Measurements from ENCODE around the gene GPR183.
A peak's percentile ranks its signal among the peaks of the same experiment; 100 is the strongest.

GPR183 gene

DNA sequence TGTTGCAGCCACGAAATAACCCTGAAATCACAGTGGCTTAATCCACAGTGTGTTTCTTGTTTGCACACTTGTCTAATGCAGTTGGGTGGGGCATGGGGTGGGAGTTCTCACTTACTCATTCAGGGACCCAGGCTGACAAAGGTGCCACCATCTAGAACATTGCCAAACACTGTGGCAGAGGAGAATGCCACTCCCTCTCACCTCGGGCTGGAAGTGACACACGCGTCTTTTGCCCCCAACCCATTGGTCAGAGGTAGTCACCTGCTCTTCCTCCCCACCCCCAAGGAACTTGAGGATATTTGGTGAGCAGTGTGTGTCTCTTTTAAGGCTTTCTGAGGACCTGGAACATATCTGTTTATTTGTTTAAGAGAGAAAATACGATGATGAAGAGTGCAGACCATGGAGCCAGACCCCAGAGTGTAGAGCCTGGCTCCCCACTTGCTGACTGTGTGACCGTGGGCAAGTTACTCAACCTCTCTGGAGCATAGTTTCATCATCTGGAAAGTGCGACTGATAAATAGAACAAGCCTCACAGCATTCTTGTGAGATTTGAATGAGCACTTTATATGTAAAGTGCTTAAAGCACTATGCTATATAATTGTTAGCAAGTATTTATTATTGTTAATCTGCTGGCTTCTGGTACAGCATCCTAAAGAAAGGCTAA is 17.4 kb downstream of the GPR183 start:
- DNase-seq, result no peak

GRCh38 chr13:99289271-99289670 is 17.9 kb downstream of the GPR183 start:
- no peak for DNase-seq

DNA sequence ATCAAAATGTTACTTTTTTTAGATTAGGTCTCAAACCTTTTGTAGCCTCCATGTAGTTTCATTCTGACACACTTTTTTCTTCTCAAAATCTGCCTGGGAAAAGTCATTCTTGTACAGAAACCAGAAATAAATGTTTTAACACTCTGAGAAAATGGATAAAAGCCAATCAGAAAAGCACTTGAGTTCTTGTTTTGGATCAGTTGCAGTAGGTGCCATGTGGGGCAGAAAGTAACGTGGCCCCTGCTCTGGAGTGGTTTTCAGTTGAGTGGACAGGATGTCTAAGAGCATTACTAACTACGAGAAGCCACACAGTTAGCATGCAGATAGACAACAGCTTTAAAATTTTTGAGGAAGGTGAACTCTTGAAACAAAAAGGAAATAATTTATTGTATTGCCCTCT is 19.1 kb downstream of the GPR183 start:
- DNase-seq, result no peak

DNA sequence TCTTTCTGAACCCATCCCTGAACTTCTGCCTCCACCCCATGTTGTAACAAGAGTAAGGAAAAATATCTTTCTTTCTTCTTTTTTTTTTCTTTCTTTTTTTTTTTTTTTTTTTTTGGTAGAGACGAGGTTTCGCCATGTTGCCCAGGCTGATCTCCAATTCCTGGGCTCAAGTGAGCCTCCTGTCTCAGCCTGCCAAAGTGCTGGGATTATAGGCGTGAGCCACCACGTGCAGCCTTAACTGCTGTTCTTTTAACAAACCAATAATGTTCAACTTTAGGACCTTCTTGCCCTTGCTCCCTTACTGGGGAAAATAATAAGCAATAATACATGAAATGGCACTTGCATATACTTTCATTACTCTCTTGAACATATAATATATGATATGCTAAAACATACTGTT is 19.6 kb downstream of the GPR183 start:
- no peak for DNase-seq

DNA sequence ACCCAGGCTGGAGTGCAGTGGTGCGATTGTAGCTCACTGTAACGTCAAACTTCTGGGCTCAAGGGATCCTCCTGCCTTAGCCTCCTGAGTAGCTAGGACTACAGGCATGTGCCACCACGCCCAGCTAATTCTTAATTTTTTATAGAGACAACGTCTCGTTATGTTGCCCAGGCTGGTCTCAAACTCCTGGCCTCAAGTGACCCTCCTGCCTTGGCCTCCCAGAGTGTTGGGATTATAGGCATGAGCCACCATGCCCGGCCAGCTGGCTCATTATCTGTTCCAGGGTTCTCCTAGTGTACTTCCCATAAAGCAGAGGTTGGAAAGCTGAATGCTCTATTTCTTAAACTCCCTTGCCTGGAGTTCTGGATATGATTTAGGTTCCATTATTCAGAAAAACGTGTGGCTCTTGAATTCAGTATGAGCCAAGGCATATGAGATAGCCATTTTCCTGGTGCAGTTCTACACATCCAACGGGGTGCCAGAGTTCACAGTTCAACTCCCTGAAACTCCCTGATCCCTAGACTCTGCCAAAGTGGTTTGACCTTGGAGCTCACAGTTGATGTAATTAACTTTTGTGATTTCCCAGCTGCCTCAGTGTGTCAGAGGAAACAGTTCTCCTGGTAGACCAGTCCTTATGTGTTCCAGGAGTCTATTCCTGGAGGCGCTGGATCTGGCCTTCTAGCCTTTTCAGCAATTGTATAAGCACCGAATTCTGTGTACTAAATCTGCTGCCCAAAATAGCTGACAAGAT is 21.6 kb downstream of the GPR183 start:
- DNase-seq, result no peak

DNA sequence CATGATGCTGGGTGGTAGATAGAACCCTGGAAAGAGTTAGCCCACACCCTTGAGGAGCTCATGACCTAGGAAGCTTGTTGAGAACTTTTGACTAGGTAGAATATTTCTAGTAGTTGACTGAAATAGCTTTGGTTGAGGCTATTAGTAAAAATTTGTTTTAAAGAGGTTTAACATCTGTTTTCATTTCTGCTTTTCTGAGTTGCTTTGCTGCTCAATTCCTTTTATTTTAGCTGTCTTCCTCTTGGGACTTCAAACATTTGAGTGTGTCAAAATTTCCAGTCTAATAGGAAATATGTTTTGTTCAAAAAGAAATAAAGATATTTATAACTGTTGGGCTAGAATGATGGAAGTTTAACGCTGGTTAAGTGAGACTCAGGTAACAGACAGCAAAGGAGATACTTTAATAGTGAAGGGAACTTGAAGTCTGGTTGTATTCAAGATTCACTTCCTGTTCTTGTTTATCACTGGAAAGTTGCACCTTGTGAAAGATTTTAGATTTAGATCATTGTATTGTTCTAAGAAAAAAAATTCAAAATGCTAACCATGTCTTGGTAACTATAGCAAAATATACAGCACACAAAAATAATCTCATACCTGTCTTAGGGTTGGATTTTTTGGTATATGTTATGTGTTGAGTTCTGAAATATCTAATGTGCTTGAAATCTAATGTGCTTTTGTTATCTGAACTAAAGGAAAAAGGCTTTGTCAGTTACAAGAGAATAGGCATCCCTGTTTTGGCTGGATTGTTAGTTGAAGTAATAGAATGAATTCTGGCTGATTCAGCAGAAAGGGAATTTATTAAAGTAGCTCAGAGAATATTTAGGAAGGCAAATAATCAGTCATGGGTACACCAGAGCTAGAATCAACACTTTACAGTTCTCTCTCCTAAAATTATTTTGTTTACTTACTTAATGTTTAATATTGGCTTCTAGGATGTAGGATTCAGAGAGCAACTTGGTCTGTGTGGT is 24.7 kb downstream of the GPR183 start:
- DNase-seq, result no peak

DNA sequence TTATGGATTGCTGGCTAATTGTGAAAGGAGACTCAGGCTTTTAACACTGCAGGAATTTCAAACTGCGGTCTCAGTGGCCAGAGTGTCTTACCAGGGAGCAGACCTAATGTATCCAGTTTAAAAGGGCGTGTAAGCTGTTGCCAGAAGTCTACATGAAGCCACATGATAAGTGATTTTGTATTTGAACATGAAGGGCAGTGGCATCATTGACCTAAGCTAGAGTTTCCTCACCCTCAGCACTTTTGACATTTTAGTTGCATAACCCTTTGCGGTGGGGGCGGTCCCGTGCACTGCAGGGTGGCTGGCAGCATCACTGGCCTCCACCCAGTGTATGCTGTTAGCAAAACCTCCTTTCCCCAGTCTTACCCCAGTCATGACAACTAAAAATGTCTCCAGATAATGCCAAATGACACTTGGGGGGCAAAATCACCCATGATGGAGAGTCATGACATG is 25.4 kb downstream of the GPR183 start:
- peak; percentile 68 for DNase-seq

- DNase-seq, result peak; percentile 39
Observed at GRCh38 chr13:99280166-99280565, 27.0 kb downstream of the GPR183 start.

GRCh38 chr13:99279637-99280036 is 27.6 kb downstream of the GPR183 start:
- no peak for DNase-seq

- DNase-seq, result no peak
Observed at GRCh38 chr13:99278843-99279242, 28.4 kb downstream of the GPR183 start.

DNA sequence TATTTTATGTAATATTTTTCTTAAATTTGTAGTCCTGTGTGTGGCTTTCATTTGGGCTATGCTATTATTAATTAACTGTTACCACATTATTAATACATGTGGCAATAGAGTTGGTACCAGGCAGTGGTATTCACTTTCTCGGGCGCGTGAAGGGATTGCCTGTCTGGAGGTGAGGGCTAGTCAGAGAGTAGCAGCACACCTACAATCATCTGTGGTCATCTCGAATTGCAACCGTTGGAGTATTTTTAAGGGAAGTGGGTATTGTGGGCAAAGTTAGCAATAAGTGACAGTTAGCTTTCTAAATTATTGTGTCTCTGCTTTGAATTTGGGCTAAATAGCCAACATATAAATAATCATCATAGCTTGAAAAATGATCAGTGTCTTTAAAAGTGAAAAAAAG is 29.0 kb downstream of the GPR183 start:
- DNase-seq, result no peak

GRCh38 chr13:99277629-99278028 is 29.6 kb downstream of the GPR183 start:
- peak; percentile 89 for DNase-seq

DNA sequence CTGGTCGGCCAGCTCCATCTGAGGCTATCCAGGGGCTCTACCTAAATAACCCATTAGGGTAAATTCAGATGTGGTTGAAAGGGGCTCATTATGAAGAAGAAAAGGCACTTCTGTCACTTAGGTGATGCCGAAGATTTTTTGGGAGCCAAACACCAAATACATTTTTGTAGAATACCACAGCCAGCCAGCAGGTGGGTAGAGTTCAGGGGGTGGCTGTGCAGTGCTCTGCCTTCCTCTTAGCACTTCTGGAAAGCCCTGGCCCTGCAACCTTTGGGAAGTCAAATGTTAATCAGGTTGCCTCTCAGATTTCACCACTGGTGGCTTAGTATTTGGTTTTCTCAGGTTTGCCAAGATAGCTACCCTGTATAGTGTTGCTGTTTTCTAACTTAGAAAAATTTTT is 30.5 kb downstream of the GPR183 start:
- DNase-seq, result no peak

DNA sequence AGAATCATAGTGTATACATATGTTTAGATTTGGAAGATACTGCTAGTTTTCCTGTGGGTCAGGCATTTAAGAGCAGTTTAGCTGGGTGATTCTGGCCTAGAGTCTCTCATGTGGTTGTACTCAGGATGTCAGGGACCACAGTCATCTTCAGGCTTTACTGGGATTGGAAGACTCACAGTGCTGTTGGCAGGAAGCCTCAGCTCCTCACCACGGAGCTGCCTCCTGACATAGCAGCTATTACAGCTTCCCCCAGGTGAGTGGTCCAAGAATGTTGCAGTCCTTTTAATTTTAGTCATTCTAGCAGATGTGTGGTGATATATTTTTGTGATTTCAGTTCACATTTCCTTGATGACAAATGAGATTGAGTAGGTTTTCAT is 32.1 kb downstream of the GPR183 start:
- DNase-seq, result no peak

DNA sequence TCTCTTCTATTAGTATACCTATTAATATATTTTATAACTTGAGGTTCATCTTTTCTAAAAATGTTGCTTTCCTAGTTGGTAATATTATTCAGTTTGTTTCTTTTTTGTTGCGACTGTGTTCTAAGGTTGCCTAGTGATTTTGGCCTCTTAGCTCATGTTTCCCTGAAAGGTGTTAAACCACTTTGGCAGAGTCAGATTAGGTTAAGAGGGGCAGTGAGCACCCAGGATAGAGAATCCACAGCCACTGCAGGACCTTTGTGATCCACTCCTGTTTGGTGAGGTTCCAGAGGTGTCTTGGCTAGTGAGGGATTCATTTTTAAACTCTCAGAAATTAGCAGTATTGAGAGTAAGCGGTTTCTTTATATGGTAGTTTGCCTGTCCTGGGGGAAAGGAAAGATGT is 34.1 kb downstream of the GPR183 start:
- DNase-seq, result no peak

DNA sequence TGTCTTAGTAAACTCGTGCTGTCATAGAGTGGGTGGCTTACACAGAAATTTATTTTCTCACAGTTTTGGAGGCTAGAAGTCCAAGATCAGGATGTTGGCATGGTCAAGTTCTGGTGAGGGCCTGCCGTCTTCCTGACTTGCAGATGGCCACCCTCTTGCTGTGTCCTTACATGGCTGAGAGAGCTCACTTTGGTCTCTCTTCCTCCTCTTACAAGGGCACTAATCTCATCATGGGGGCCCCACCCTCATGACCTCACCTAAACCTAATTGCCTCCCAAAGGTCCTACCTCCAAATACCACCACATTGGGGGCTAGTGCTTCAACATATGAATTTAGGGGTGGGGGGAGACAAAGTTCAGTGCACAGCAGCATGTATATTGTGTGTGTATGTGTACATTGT is 34.7 kb downstream of the GPR183 start:
- DNase-seq, result no peak

DNA sequence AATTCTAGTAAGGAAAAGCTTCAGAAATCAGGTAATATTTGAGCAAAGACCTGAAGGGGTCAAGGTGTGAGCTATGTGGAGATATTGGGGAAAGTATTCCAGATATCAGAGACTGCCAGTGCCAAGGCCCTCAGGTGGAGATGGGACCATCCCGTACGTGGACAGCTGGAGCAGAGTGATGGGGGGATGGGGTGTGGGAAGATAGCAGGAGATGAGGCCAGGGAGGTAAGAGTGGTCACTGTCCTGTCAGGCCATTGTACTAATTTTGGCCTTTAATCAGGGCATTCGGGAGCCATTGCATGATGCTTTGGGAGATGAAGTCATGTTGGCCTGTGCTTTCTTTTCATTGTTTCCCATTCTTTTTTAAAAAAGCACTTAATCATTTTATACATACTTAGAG is 36.0 kb downstream of the GPR183 start:
- DNase-seq, result no peak

DNA sequence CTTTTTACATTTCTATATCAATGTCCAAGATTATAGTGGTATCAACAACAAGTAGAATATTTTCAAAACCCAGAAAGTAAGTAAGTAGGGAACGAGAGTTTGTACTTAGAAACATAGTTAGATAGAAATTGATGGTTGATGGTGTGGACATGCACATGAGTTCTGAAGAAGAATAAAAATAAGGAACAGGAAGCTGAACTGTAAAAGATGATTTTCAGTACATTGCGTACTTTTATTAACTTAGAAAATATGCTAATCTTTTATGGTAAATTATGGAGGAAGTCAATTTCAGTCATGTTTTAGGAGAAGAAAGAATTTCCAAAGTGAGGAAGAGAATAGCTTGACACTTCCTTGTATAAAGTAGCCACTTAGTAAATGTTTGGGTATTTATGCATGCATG is 36.7 kb downstream of the GPR183 start:
- no peak for DNase-seq

DNA sequence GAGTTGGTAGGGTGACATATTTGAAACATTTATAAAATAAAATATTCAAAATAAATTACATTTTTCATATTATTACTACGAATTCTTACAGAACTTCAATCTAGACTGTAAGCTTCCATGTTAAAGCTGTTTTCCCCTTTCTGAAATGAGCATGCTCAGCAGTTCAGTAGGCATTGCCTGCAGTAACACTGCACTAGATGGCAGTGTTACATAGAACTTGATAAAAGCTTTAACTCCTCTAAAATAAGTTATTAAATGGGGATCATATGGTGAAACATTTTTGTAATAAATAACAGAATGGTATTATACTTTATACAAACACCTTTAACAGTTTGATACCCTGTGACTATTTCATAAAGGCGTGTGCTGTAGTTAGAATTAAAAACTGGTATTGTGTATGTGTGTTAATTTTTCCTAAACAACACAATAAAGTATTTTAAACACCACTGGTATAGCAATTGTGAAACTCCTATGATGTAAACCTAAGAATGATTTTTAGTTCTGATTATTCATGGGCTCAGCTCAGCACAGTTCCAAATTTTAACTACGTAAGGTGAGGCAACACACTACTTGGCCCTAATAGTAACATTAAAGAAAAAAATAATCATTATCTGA is 37.5 kb downstream of the GPR183 start:
- DNase-seq, result no peak

DNA sequence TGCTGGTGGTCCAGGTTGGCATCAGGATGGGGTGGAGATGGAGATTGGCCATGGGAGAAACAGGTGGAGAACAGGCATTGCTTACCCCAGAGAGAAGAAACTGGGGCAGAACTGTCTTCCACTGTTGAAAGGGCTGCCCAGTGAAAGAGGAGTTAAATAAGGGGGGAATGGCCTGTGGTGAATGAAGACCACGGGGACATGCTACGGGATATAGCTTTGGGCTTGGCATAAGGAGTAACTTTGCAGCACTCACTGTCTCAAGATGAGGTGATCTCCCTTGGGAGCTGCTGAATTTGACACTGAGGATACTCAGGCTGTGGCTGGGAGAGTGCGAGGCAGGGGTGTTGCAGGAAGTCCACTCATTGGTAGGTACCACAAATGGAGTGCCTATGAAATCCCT is 38.4 kb downstream of the GPR183 start:
- DNase-seq, result no peak

- DNase-seq, result no peak
Observed at GRCh38 chr13:99267927-99268326, 39.3 kb downstream of the GPR183 start.

GRCh38 chr13:99266827-99267226 is 40.4 kb downstream of the GPR183 start:
- no peak for DNase-seq

DNA sequence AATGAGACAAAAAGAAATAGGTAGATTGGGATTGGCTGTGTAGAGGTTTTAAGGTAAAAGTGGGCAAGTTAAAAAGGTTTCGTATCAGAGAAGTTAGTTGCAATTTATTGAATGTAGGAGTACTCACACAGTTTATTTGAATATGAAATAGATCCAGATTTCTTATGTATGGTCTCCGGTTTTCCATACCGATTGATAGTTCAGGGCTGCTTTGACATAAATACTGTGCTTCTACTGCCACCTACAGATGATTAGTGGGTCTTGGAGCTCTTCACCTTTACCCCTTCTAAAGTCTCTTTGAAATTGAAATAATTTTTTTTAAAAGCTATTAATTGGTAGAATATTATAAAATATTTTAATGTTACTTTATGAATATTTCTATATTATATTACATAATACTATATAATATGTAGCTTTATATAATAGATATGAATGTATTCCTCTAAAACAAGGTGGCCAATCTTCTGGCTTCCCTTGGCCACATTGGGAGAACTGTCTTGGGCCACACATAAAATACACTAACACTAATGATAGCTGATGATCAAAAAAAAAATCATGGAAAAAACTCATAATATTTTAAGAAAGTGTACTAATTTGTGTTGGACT is 41.3 kb downstream of the GPR183 start:
- no peak for DNase-seq

Measured in SIG-M5 (cell line).